ENCODE data around the gene PRPS1L1. TPM values are rescaled to one million over a fixed set of nuclear protein-coding genes. Genes with fewer than 3 reads are reported as not detected.

The PRPS1L1 gene
- polyA plus RNA-seq, 1 of the 3 experiments (the other 2 are of a cell fraction) = not detected

GRCh38 chr7:18059171-18059570 is 31.5 kb upstream of the PRPS1L1 start:
- no peaks in the 10 kb centered on the region for H3K79me2 ChIP-seq (ENCODE audit: insufficient read depth)

More at GRCh38 chr7:18059171-18059570, 31.5 kb upstream of the PRPS1L1 start:
- Histone ChIP-seq H3K9me3 (no peaks in the 10 kb centered on the region), H3K27me3 (ENCODE audit: insufficient read depth) (peaks cover 24% of the 10 kb centered on the region; the same call in 1 of the 2 replicates), H3K27ac (ENCODE audit: low read depth in 2 of 2, low read length in 1 of 2) (no peak overlapping the region), H3K36me3 (replicated peaks in 1 of 2; ENCODE audit: control insufficient read depth in 1 of 2, insufficient read depth in 2 of 2, low read length in 1 of 2) (no peaks in the 10 kb centered on the region), H4K20me1 (ENCODE audit: insufficient read depth) (no peaks in the 10 kb centered on the region), H3K9ac (no peak overlapping the region), H3K4me2 (no peak overlapping the region), H2AFZ (ENCODE audit: low read depth) (no peak overlapping the region), H3F3A (replicated peaks; ENCODE audit: insufficient read depth) (no peaks in the 10 kb centered on the region), H3K4me3 (ENCODE audit: low read depth in 2 of 2, low read length in 1 of 2) (no peak overlapping the region), H3K9me2 (no peaks in the 10 kb centered on the region), H3K4me1 (ENCODE audit: control insufficient read depth in 1 of 2, insufficient read depth in 2 of 2, low read depth in 1 of 2, low read length in 1 of 2) (no peaks in the 10 kb centered on the region)
- WGBS (ENCODE audit: low lambda C conversion rate) = 42% methylated on average over 4 of the region's 4 CpGs
- TF ChIP-seq GABPA (IDR thresholded peaks at IDR 0.05; ENCODE audit: low read depth) (no peak), NRF1 (IDR thresholded peaks at IDR 0.05; ENCODE audit: low read depth, low read length) (no peak), MEF2A (IDR thresholded peaks at IDR 0.05; ENCODE audit: borderline replicate concordance, low read depth) (no peak), FOSL2 (IDR thresholded peaks at IDR 0.05; ENCODE audit: borderline replicate concordance, low read depth) (no peak), ELF1 (IDR thresholded peaks at IDR 0.05) (no peak), SIN3A (IDR thresholded peaks at IDR 0.05; ENCODE audit: borderline replicate concordance, low read depth, low read length) (no peak), EZH2phosphoT487 (IDR thresholded peaks at IDR 0.05; ENCODE audit: borderline replicate concordance, low read depth) (no peak), MXI1 (IDR thresholded peaks at IDR 0.05; ENCODE audit: low read depth, low read length) (no peak), ZBTB33 (IDR thresholded peaks at IDR 0.05; ENCODE audit: borderline replicate concordance, low read depth) (no peak), FOXM1 (IDR thresholded peaks at IDR 0.05; ENCODE audit: low read depth) (no peak), YY1 (IDR thresholded peaks at IDR 0.05; ENCODE audit: low read depth) (no peak), MAX (IDR thresholded peaks at IDR 0.05; ENCODE audit: low read depth) (no peak), CTCF (IDR thresholded peaks at IDR 0.05) (no peak), POLR2AphosphoS5 (IDR thresholded peaks at IDR 0.05; ENCODE audit: low read depth, low read length) (no peak), RCOR1 (IDR thresholded peaks at IDR 0.05; ENCODE audit: low read length) (no peak), GATA2 (CRISPR knock-in tag; IDR thresholded peaks at IDR 0.05) (no peak)
- ChIA-PET CTCF (interaction anchor here (0.9 to 3.9 kb wide), 3 partner anchors 22 to 352 kb away, joined by 3 to 10 read pairs (median 3); no protein-coding TSS in a partner anchor), POLR2A (no interaction called here)
- no peak for DNase-seq
